Endodermal cell (in vitro differentiated cells): Measurements from ENCODE around the gene RALGAPA1. TPM values are rescaled to one million over a fixed set of nuclear protein-coding genes. Genes with fewer than 3 reads are reported as not detected.
"Not testable (repeated sequence)": the region's sequence is repeated elsewhere in the genome, so short reads cannot be mapped to it uniquely, and the experiment has no call there.

ENCODE experiments used
- DNase-seq: peaks from one replicate; pipeline ENCODE4 v3.0.0-alpha.2; 2017
- H3K27ac ChIP-seq: 2 replicates; pipeline ENCODE4 v1.5.1; 2013; ENCODE audit warnings: mild to moderate bottlenecking, low read depth, low read length, moderate library complexity
- H3K27me3 ChIP-seq: 2 replicates; pipeline ENCODE4 v1.6.1; 2013; ENCODE audit warnings: mild to moderate bottlenecking, low read length, moderate library complexity; ENCODE audit not compliant: insufficient read depth, control insufficient read depth, poor library complexity, severe bottlenecking
- H3K36me3 ChIP-seq: 2 replicates; pipeline ENCODE4 v1.7.0; 2013; ENCODE audit warnings: mild to moderate bottlenecking, low read length, moderate library complexity; ENCODE audit not compliant: control insufficient read depth, insufficient read depth
- H3K4me1 ChIP-seq: one replicate; pipeline ENCODE4 v1.7.0; 2013; ENCODE audit warnings: low read length; ENCODE audit not compliant: control insufficient read depth, insufficient read depth
- H3K4me3 ChIP-seq: 2 replicates; pipeline ENCODE4 v1.5.1; 2013; ENCODE audit warnings: mild to moderate bottlenecking, low read length, moderate library complexity
- H3K9ac ChIP-seq: 2 replicates; pipeline ENCODE4 v1.6.1; 2013; ENCODE audit warnings: mild to moderate bottlenecking, low read length, moderate library complexity; ENCODE audit not compliant: poor library complexity, severe bottlenecking; ENCODE audit errors: extremely low read depth
- H3K9me3 ChIP-seq: 2 replicates; pipeline ENCODE4 v1.6.1; 2013; ENCODE audit warnings: mild to moderate bottlenecking, low read length, moderate library complexity; ENCODE audit not compliant: control insufficient read depth
- H3K27ac Mint-ChIP-seq: 2 replicates; pipeline ENCODE4 v1.8.0; 2020; ENCODE audit warnings: mixed read lengths
- H3K27me3 Mint-ChIP-seq: 2 replicates; pipeline ENCODE4 v1.8.0; 2021; ENCODE audit warnings: mild to moderate bottlenecking, mixed read lengths; ENCODE audit not compliant: insufficient read depth
- H3K36me3 Mint-ChIP-seq: 2 replicates; pipeline ENCODE4 v1.8.0; 2020; ENCODE audit warnings: low read depth, mixed read lengths
- H3K4me1 Mint-ChIP-seq: 2 replicates; pipeline ENCODE4 v1.8.0; 2020; ENCODE audit warnings: mixed read lengths
- H3K4me3 Mint-ChIP-seq: 2 replicates; pipeline ENCODE4 v1.8.0; 2020; ENCODE audit warnings: mild to moderate bottlenecking, moderate library complexity, mixed read lengths
- H3K9me3 Mint-ChIP-seq: 2 replicates; pipeline ENCODE4 v1.8.0; 2020; ENCODE audit warnings: mild to moderate bottlenecking, mixed read lengths
- CTCF ChIP-seq: fragments of 200-600 bp; sonication (generic); conservative IDR thresholded peaks from 2 replicates; pipeline ENCODE4 v1.5.0; 2021; ENCODE audit warnings: antibody characterized with exemption, mild to moderate bottlenecking
- WGBS, 2 experiments: methylation state at CpG; one replicate each; pipeline versions ENCODE4 v1.1.5 to v1.1.7; 2013; ENCODE audit warnings: missing lambda C conversion rate in 2 of 2, mixed read lengths in 1 of 2; ENCODE audit not compliant: insufficient coverage in 1 of 2, insufficient read length in 1 of 2; 5-methylcytosine and 5-hydroxymethylcytosine counted together
- total RNA-seq, 2 donors: library from RNA; stranded (reverse); fragmentation: NEBNext Ultra II Directional in 1 of 2; extraction: Animal tissue kit (Norgen Biotek cat#: 25700) in 1 of 2; gene quantifications; 2 replicates in 1 of 2; 3 replicates in 1 of 2; pipeline ENCODE4 v1.2.1, GENCODE V29; 2021

The RALGAPA1 gene
- total RNA-seq, 2 donors from 2014 or later = 31.2 to 36.3 TPM

GRCh38 chr14:35786856-35787255, 22.2 kb downstream of the RALGAPA1 start:
- DNase-seq = no peak
- no peaks in the 10 kb centered on the region for H3K27me3 Mint-ChIP-seq
- no peak overlapping the region for H3K4me3 ChIP-seq
- H3K36me3 Mint-ChIP-seq = no peaks in the 10 kb centered on the region
- TF ChIP-seq CTCF = no peak
- no peaks in the 10 kb centered on the region for H3K27me3 ChIP-seq
- no peaks in the 10 kb centered on the region for H3K4me1 Mint-ChIP-seq
- no peaks in the 10 kb centered on the region for H3K9me3 Mint-ChIP-seq
- H3K4me3 Mint-ChIP-seq = no peak overlapping the region
- 86 to 100% methylated on average over 2 of the region's 2 CpGs for WGBS, 2 experiments
- no peak overlapping the region for H3K27ac Mint-ChIP-seq
- no peak overlapping the region for H3K9ac ChIP-seq
- no peak overlapping the region for H3K27ac ChIP-seq
- no peaks in the 10 kb centered on the region for H3K4me1 ChIP-seq
- no peaks in the 10 kb centered on the region for H3K36me3 ChIP-seq
- peaks cover 4% of the 10 kb centered on the region for H3K9me3 ChIP-seq

GRCh38 chr14:35783699-35784098, 25.4 kb downstream of the RALGAPA1 start:
- TF ChIP-seq CTCF = no peak
- Mint-ChIP-seq H3K27me3 (no peaks in the 10 kb centered on the region), H3K27ac (no peak overlapping the region), H3K36me3 (peaks cover 5% of the 10 kb centered on the region), H3K4me3 (no peak overlapping the region), H3K4me1 (no peaks in the 10 kb centered on the region), H3K9me3 (peaks cover 18% of the 10 kb centered on the region)
- H3K4me1 ChIP-seq = no peaks in the 10 kb centered on the region
- peaks cover 13% of the 10 kb centered on the region for H3K9me3 ChIP-seq
- 57% methylated on average over 1 of the region's 1 CpG; no CpG with 5 or more reads in 1 of the 2 experiments for WGBS, 2 experiments
- no peak overlapping the region for H3K9ac ChIP-seq
- no peaks in the 10 kb centered on the region for H3K36me3 ChIP-seq
- DNase-seq = no peak
- no peak overlapping the region for H3K4me3 ChIP-seq
- H3K27me3 ChIP-seq = no peaks in the 10 kb centered on the region
- H3K27ac ChIP-seq = no peak overlapping the region

- Histone ChIP-seq H3K4me3 (no peak overlapping the region), H3K27ac (no peak overlapping the region), H3K27me3 (no peaks in the 10 kb centered on the region), H3K9ac (no peak overlapping the region), H3K9me3 (peaks cover 13% of the 10 kb centered on the region), H3K36me3 (no peaks in the 10 kb centered on the region), H3K4me1 (no peaks in the 10 kb centered on the region)
- Mint-ChIP-seq H3K27me3 (no peaks in the 10 kb centered on the region), H3K4me3 (no peak overlapping the region), H3K9me3 (peaks cover 18% of the 10 kb centered on the region), H3K4me1 (no peaks in the 10 kb centered on the region), H3K27ac (no peak overlapping the region), H3K36me3 (peaks cover 5% of the 10 kb centered on the region)
- no peak for TF ChIP-seq CTCF
- no peak for DNase-seq
- WGBS, 2 experiments = 93 to 95% methylated on average over 2 of the region's 3 CpGs
Measured at GRCh38 chr14:35779368-35779767, 29.7 kb downstream of the RALGAPA1 start.

- not testable (repeated sequence) for H3K4me3 Mint-ChIP-seq, H3K9ac ChIP-seq, H3K27me3 Mint-ChIP-seq, H3K27ac ChIP-seq, H3K36me3 ChIP-seq, H3K4me3 ChIP-seq, DNase-seq, H3K4me1 ChIP-seq, H3K27me3 ChIP-seq, H3K27ac Mint-ChIP-seq, H3K4me1 Mint-ChIP-seq, H3K36me3 Mint-ChIP-seq
- peaks cover 13% of the 10 kb centered on the region for H3K9me3 ChIP-seq
- H3K9me3 Mint-ChIP-seq = peaks cover 18% of the 10 kb centered on the region
- WGBS, 2 experiments = 91 to 100% methylated on average over 3 to 5 of the region's 5 CpGs
Measured at GRCh38 chr14:35777550-35777949, 31.5 kb downstream of the RALGAPA1 start.
